Gastrocnemius medialis (tissue), 4 donors: Measurements from ENCODE around the gene RPS8. TPM values are rescaled to one million over a fixed set of nuclear protein-coding genes. Genes with fewer than 3 reads are reported as not detected.
A peak's percentile ranks its signal among the peaks of the same experiment; 100 is the strongest.
"Not testable (repeated sequence)": the region's sequence is repeated elsewhere in the genome, so short reads cannot be mapped to it uniquely, and the experiment has no call there.

Experiments used
- ATAC-seq, 2 donors: fragments of 150-250 bp; one replicate each; pipeline ENCODE4 v1.9.1; 2016
- DNase-seq, 2 donors: peaks; one replicate each; pipeline ENCODE4 v3.0.0-alpha.2; 2019
- H3K27ac ChIP-seq, 4 donors: fragments of 200-600 bp; sonication (generic); 1 replicate in 1 of 4; 2 replicates in 3 of 4; pipeline ENCODE4 v1.5.1; 2016 to 2018; ENCODE audit warnings: mild to moderate bottlenecking in 2 of 4, moderate library complexity in 1 of 4
- H3K27me3 ChIP-seq, 3 donors: fragments of 200-600 bp; sonication (generic) in 2 of 3; 1 replicate in 1 of 3; 2 replicates in 2 of 3; pipeline versions ENCODE4 v1.5.1 to v1.6.0; 2016 to 2019; ENCODE audit warnings: mild to moderate bottlenecking in 1 of 3, moderate library complexity in 1 of 3
- H3K36me3 ChIP-seq, 2 donors: fragments of 200-600 bp; sonication (generic) in 1 of 2; one replicate each; pipeline ENCODE4 v1.5.1; 2017 to 2018
- H3K4me1 ChIP-seq, 2 donors: fragments of 200-600 bp; sonication (generic) in 1 of 2; one replicate each; pipeline ENCODE4 v1.5.1; 2016 to 2017; ENCODE audit warnings: mild to moderate bottlenecking in 2 of 2
- H3K4me3 ChIP-seq, 4 donors: fragments of 200-600 bp; sonication (generic) in 3 of 4; 1 replicate in 1 of 4; 2 replicates in 3 of 4; pipeline ENCODE4 v1.5.1; 2016 to 2019; ENCODE audit warnings: mild to moderate bottlenecking in 2 of 4
- H3K9me3 ChIP-seq, 3 donors: fragments of 200-600 bp; sonication (generic) in 2 of 3; 1 replicate in 1 of 3; 2 replicates in 2 of 3; pipeline ENCODE4 v1.5.1; 2016 to 2019
- POLR2A ChIP-seq, 2 donors: fragments of 450-650 bp; IDR thresholded peaks; one replicate each; pipeline ENCODE4 v1.6.1; 2017; ENCODE audit warnings: antibody characterized with exemption in 2 of 2, mild to moderate bottlenecking in 2 of 2, moderate library complexity in 2 of 2
- in situ Hi-C, 4 donors: fragments of 200-750 bp; cut with MboI; loops; one replicate each; pipeline versions ENCODE4 v1.15.0 to v1.8.0; 2017; ENCODE audit warnings: low sequenced_read_pairs in 4 of 4
- intact Hi-C: fragments of 100-400 bp; cut with DNase I; formaldehyde crosslinking; loops from one replicate; pipeline ENCODE4 v1.15.1; 2023; ENCODE audit warnings: low total_unique reads
- total RNA-seq, 4 donors: library from RNA; depleted of rRNA; stranded (reverse); fragments of >200 nt; gene quantifications; one replicate each; pipeline versions ENCODE4 v1.1.0 to v1.2.3, GENCODE V29; 2016
- TF ChIP-seq, protein P1 (sequence below), 5 experiments: fragments of 450-650 bp in 3 of 5; fragments of 200-600 bp in 2 of 5; sonication (generic) in 2 of 5; IDR thresholded peaks in 4 of 5; conservative IDR thresholded peaks in 1 of 5; 1 replicate in 4 of 5; 2 replicates in 1 of 5; pipeline ENCODE4 v1.5.1; 2016 to 2019; ENCODE audit warnings: antibody characterized with exemption in 5 of 5, mild to moderate bottlenecking in 3 of 5, moderate library complexity in 3 of 5

RPS8 gene
- total RNA-seq, 4 donors from 2014 or later, result 1,137 to 2,085 (median 1,818) TPM

DNA sequence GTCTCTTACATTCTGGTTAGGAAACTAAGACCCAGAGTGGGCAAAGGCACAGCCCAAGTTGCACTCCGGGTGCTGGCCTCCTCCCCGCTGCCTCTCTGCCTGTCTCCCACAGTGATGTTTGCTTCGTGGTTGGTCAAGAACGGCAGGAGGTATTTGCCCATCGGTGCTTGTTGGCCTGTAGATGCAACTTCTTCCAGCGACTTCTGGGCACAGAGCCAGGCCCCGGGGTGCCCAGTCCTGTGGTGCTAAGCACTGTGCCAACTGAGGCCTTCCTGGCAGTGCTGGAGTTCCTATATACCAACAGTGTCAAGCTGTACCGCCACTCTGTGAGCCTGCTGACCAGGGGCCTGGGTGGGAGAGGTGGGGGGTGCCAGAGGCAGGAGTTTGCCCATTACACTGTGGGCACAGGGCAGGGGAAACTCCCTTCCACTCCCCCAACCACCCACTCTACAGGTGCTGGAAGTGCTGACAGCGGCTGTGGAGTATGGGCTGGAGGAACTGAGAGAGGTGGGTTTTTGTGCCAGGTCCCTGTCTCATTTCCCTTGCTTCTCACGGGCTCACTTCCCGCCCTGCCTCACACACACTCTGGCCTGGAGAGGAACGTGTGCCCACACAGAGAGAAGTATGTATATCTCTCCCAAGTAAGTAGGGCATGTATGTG, 34.9 kb downstream of the RPS8 start:
- intact Hi-C loops (no loop called here), in situ Hi-C loops (no loop called here)
- Histone ChIP-seq H3K9me3 (no peaks in the 10 kb centered on the region), H3K4me3 (no peak overlapping the region), H3K27me3 (no peaks in the 10 kb centered on the region), H3K27ac (peak overlapping the region; percentile 84 to 94 (median 92)), H3K4me1 (peaks cover 39 to 61% of the 10 kb centered on the region in 2 donors), H3K36me3 (peaks cover 0 to 6% of the 10 kb centered on the region in 2 donors)
- DNase-seq (no peak), ATAC-seq (no peak)
- TF ChIP-seq POLR2A (IDR thresholded peaks at IDR 0.05), result no peak
- TF ChIP-seq, protein P1, sequence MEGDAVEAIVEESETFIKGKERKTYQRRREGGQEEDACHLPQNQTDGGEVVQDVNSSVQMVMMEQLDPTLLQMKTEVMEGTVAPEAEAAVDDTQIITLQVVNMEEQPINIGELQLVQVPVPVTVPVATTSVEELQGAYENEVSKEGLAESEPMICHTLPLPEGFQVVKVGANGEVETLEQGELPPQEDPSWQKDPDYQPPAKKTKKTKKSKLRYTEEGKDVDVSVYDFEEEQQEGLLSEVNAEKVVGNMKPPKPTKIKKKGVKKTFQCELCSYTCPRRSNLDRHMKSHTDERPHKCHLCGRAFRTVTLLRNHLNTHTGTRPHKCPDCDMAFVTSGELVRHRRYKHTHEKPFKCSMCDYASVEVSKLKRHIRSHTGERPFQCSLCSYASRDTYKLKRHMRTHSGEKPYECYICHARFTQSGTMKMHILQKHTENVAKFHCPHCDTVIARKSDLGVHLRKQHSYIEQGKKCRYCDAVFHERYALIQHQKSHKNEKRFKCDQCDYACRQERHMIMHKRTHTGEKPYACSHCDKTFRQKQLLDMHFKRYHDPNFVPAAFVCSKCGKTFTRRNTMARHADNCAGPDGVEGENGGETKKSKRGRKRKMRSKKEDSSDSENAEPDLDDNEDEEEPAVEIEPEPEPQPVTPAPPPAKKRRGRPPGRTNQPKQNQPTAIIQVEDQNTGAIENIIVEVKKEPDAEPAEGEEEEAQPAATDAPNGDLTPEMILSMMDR (IDR thresholded peaks at IDR 0.05 in 4 of 5, conservative IDR thresholded peaks at IDR 0.05 in 1 of 5), result no peak

DNA sequence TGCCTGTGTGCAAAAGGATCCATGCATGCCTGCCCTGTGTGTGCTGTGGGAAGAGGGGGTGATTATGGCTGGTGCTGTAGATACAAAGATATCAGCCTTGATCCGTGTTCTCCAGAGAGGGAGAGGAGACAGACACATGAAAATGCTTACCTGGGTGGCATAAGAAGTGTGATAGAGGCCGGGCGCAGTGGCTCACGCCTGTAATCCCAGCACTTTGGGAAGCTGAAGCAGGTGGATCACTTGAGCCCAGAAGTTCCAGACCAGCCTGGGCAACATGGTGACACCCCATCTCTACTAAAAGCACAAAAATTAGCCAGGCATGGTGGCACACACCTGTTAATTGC, 35.4 kb downstream of the RPS8 start:
- intact Hi-C loops, result not testable (repeated sequence)

DNA sequence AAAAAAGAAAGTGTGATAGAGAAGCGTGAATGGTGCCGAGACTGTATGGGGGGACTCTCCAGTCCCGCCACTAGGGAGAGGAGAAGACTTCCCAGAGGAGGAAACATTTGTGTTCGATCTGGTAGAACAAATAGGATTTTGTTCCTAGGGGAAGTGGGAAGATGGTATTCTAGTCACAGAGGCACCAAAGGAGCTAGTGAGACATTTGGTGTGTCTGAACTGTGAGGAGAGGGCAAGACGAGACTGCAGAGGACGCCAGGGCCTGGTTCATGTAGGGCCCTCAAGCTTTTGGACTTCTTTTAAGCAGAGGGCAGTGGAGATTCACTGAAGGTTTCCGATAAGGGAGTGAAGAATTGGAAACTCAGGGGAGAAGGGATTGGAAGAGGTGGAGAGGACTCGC, 35.9 kb downstream of the RPS8 start:
- H3K27ac ChIP-seq, result peak overlapping the region in 3 of 4 donors; percentile 9 to 94 (median 90)
- peaks cover 39 to 54% of the 10 kb centered on the region in 2 donors for H3K4me1 ChIP-seq
- in situ Hi-C loops (no loop called here), intact Hi-C loops (no loop called here)
- H3K36me3 ChIP-seq, result no peaks in the 10 kb centered on the region
- no peaks in the 10 kb centered on the region for H3K9me3 ChIP-seq
- TF ChIP-seq, protein P1 (IDR thresholded peaks at IDR 0.05 in 4 of 5, conservative IDR thresholded peaks at IDR 0.05 in 1 of 5), result no peak
- TF ChIP-seq POLR2A (IDR thresholded peaks at IDR 0.05), result no peak
- no peaks in the 10 kb centered on the region for H3K27me3 ChIP-seq
- DNase-seq, result no peak
- H3K4me3 ChIP-seq, result no peak overlapping the region
- no peak for ATAC-seq

More for the DNA sequence above, 35.4 kb downstream of the RPS8 start:
- DNase-seq, H3K27me3 ChIP-seq, ATAC-seq, H3K36me3 ChIP-seq, H3K4me3 ChIP-seq, H3K9me3 ChIP-seq, in situ Hi-C loops: not testable (repeated sequence)
- Histone ChIP-seq H3K4me1 (peaks cover 39 to 58% of the 10 kb centered on the region in 2 donors), H3K27ac (peak overlapping the region in 3 of 4 donors; percentile 84 to 94 (median 90))

DNA sequence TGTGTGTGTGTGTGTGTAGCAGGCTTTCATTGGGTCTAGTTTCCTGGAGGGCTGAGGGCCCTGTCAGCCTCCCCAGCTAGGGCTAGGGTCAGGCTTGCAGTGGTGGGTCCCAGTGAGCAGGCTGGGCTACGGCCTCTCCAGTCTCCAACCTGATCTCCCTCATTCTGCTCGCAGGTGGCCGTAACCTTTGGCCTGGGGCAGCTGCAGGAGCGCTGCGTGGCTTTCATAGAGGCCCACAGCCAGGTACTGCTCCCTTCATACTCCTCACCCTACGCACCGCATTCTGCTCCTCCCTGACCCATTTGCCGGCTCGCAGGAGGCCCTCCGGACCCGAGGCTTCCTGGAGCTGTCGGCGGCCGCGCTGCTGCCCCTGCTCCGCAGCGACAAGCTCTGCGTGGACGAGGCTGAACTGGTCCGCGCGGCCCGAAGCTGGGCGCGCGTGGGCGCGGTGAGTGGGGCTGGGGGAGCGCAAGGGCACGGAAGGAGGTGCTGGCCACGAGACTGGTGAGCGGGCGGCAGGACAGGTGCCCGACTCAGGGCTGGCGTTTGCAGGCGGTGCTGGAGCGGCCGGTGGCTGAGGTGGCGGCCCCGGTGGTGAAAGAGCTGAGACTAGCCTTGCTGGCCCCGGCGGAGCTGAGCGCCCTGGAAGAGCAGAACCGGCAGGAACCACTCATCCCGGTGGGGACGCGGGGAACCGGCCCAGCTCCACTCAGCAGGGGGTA, 37.6 kb downstream of the RPS8 start:
- H3K36me3 ChIP-seq, result no peaks in the 10 kb centered on the region
- H3K4me3 ChIP-seq, result peak overlapping the region; percentile 70 to 92 (median 72)
- no peaks in the 10 kb centered on the region for H3K9me3 ChIP-seq
- peak overlapping the region; percentile 89 to 98 (median 94) for H3K27ac ChIP-seq
- TF ChIP-seq, protein P1 (IDR thresholded peaks at IDR 0.05 in 4 of 5, conservative IDR thresholded peaks at IDR 0.05 in 1 of 5), result no peak
- TF ChIP-seq POLR2A (IDR thresholded peaks at IDR 0.05), result no peak
- DNase-seq, result no peak
- intact Hi-C loops, result no loop called here
- in situ Hi-C loops, result no loop called here
- H3K4me1 ChIP-seq, result peaks cover 23 to 36% of the 10 kb centered on the region in 2 donors
- H3K27me3 ChIP-seq, result no peaks in the 10 kb centered on the region
- ATAC-seq, result peak in 1 of 2 donors; percentile 19

DNA sequence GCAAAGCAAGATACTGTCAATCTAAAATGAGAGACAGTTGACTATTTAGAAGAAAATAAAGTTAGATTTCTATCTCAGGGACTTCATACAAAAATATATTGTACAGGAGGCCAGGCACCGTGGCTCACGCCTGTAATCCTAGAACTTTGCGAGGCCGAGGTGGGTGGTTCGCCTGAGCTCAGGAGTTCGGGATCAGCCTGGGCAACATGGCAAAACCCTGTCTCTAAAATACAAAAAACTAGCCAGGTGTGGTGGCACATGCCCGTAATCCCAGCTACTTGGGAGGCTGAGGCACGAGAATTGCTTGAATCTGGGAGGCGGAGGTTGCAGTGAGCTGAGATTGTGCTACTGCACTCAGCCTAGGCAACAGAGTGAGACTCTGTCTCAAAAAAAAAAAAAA, 40.6 kb downstream of the RPS8 start:
- ATAC-seq, intact Hi-C loops, in situ Hi-C loops, H3K27me3 ChIP-seq, H3K36me3 ChIP-seq, DNase-seq, H3K27ac ChIP-seq, H3K9me3 ChIP-seq, H3K4me3 ChIP-seq: not testable (repeated sequence)
- H3K4me1 ChIP-seq, result peaks cover 20 to 21% of the 10 kb centered on the region in 2 donors
